ENCODE data around the gene STIP1.

Gene STIP1

GRCh38 chr11:64240435-64241240 lies 54.7 kb downstream of the STIP1 start, which contains the start of gene FKBP2:
Gene FKBP2 (plus strand): TSS chr11:64241095. CDS start chr11:64242388, 1,293 bp downstream.
- DNase-seq (ENCODE audit: low read depth in 2 of 2) = peak; percentile 97 to 98
- H3K4me3 ChIP-seq (replicated peaks in 1 of 2; ENCODE audit: low read depth in 2 of 2, low read length in 2 of 2) = peak within 1 kb of the TSS; percentile 78 to 85
- no peak for TF ChIP-seq CTCF (IDR thresholded peaks at IDR 0.05; ENCODE audit: low read depth, low read length)

- DNase-seq (ENCODE audit: low read depth in 2 of 2) = peak; percentile 100
- peak overlapping the region; percentile 66 to 78 for H3K4me3 ChIP-seq (replicated peaks in 1 of 2; ENCODE audit: low read depth in 2 of 2, low read length in 2 of 2)
- TF ChIP-seq CTCF (IDR thresholded peaks at IDR 0.05; ENCODE audit: low read depth, low read length) = no peak
These were observed 55.2 kb downstream of the STIP1 start for GRCh38 chr11:64241241-64241490.

GRCh38 chr11:64241491-64242374 lies 55.8 kb downstream of the STIP1 start:
- peak overlapping the region; percentile 65 to 85 for H3K4me3 ChIP-seq (replicated peaks in 1 of 2; ENCODE audit: low read depth in 2 of 2, low read length in 2 of 2)
- TF ChIP-seq CTCF (IDR thresholded peaks at IDR 0.05; ENCODE audit: low read depth, low read length) = no peak
- peak; percentile 39 to 50 for DNase-seq (ENCODE audit: low read depth in 2 of 2)

- DNase-seq (ENCODE audit: low read depth in 2 of 2) = no peak
- peak overlapping the region in 1 of 2 donors; percentile 65 for H3K4me3 ChIP-seq (replicated peaks in 1 of 2; ENCODE audit: low read depth in 2 of 2, low read length in 2 of 2)
- TF ChIP-seq CTCF (IDR thresholded peaks at IDR 0.05; ENCODE audit: low read depth, low read length) = no peak
These were observed 57.4 kb downstream of the STIP1 start for GRCh38 chr11:64243236-64243854.

- TF ChIP-seq CTCF (IDR thresholded peaks at IDR 0.05; ENCODE audit: low read depth, low read length) = no peak
- H3K4me3 ChIP-seq (replicated peaks in 1 of 2; ENCODE audit: low read depth in 2 of 2, low read length in 2 of 2) = no peak overlapping the region
- DNase-seq (ENCODE audit: low read depth in 2 of 2) = no peak
These were observed 58.1 kb downstream of the STIP1 start for GRCh38 chr11:64244107-64244506.

GRCh38 chr11:64244966-64245365 lies 59.0 kb downstream of the STIP1 start:
- TF ChIP-seq CTCF (IDR thresholded peaks at IDR 0.05; ENCODE audit: low read depth, low read length) = no peak
- H3K4me3 ChIP-seq (replicated peaks in 1 of 2; ENCODE audit: low read depth in 2 of 2, low read length in 2 of 2) = peak overlapping the region; percentile 78 to 90
- no peak for DNase-seq (ENCODE audit: low read depth in 2 of 2)

Data from cardiac fibroblast (primary cell).